Vagina (tissue), 2 donors: ENCODE data around the gene YARS1.

Experiments
- CTCF ChIP-seq, 3 experiments: fragments of 450-650 bp in 2 of 3; fragments of 200-600 bp in 1 of 3; sonication (generic) in 1 of 3; IDR thresholded peaks; one replicate each; pipeline ENCODE4 v1.5.1; 2017 to 2019; ENCODE audit warnings: antibody characterized with exemption in 3 of 3, mild to moderate bottlenecking in 2 of 3, moderate library complexity in 2 of 3
- POLR2A ChIP-seq, 2 donors: fragments of 450-650 bp; IDR thresholded peaks; one replicate each; pipeline ENCODE4 v1.6.1; 2017; ENCODE audit warnings: antibody characterized with exemption in 2 of 2, mild to moderate bottlenecking in 2 of 2, moderate library complexity in 2 of 2
- POLR2AphosphoS5 ChIP-seq, 2 donors: sonication (generic); formaldehyde crosslinking; IDR thresholded peaks; one replicate each; pipeline ENCODE4 v1.9.0; 2017; ENCODE audit warnings: antibody characterized with exemption in 2 of 2, mild to moderate bottlenecking in 2 of 2, low read depth in 1 of 2; ENCODE audit not compliant: insufficient read depth in 1 of 2

DNA sequence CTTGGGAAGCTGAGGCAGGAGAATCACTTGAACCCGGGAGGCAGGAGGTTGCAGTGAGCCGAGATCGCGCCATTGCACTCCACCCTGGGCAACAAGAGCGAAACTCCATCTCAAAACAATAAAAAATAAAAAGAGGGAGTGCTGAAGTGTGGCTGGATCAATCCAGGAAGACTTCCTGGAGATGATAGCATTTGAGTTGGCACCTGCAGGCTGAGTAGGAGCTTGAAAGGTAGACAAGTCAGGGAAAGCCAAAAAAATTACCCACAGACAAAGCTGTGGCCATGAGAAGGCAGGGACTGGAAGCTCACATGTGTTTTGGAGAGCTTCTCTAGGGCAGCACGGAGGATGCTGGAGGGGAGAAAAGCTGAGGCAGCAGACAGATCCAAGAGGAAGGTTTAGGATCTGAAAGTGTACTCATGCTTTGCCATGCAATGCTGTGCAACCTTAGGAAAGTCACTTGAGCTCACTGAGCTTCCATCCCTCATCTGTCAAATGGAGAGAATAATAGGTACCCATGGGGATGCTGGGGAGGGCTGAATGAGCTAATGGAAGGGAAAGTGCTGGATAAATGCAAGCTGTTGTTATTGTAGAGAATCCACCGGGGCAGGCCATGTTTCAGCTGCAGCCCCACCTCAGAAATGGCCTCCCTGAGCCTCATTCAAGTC lies 88.6 kb downstream of the YARS1 start:
- no peak for TF ChIP-seq CTCF (IDR thresholded peaks at IDR 0.05)
- TF ChIP-seq POLR2AphosphoS5 (IDR thresholded peaks at IDR 0.05; ENCODE audit: insufficient read depth in 1 of 2, low read depth in 1 of 2): no peak
- TF ChIP-seq POLR2A (IDR thresholded peaks at IDR 0.05): no peak
